GM12864 (cell line): ENCODE measurements around the gene THPO.

Source experiments
- DNase-seq: peaks from one replicate; pipeline ENCODE4 v3.0.0-alpha.2; 2011; ENCODE audit warnings: low read depth
- H3K4me3 ChIP-seq: 2 replicates; pipeline ENCODE4 v1.5.1; 2011; ENCODE audit warnings: mild to moderate bottlenecking, low read depth, low read length, control low read depth
- TF ChIP-seq, protein P1 (sequence below): IDR thresholded peaks from 2 replicates; pipeline ENCODE4 v1.5.1; 2011; ENCODE audit warnings: low read depth, mild to moderate bottlenecking, moderate library complexity, low read length, control low read depth, inconsistent platforms; ENCODE audit errors: missing control alignments

Gene THPO

DNA sequence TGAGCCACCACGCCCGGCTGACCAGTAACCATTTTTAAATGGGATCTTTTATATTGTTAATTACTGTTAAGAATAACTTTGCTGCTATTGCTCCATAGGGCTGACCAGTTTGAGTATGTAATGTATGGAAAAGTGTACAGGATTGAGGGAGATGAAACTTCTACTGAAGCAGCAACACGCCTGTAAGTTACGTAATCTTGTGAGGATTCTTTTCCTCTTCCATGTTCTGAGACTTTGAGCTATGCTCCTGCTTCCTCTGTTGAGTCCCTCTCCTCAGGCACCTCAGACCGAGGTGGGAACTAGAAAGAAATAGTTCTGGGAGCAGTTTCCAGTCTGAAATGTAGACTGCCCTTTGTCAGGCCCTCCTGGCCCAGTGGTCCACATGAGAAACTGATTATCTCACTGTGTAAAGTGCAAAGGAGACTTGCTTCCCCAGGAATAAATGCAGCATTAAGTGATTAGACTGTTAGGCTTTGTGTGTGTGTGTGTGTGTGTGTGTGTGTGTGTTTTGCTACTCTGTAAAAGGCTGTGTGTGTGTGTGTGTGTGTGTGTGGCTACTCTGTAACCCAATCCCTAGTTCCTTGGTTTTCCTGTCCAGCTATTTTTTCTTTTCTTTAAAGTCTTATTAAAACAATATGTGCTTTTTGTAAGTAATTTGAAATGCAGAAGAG, 11.3 kb downstream of the THPO start:
- TF ChIP-seq, protein P1, sequence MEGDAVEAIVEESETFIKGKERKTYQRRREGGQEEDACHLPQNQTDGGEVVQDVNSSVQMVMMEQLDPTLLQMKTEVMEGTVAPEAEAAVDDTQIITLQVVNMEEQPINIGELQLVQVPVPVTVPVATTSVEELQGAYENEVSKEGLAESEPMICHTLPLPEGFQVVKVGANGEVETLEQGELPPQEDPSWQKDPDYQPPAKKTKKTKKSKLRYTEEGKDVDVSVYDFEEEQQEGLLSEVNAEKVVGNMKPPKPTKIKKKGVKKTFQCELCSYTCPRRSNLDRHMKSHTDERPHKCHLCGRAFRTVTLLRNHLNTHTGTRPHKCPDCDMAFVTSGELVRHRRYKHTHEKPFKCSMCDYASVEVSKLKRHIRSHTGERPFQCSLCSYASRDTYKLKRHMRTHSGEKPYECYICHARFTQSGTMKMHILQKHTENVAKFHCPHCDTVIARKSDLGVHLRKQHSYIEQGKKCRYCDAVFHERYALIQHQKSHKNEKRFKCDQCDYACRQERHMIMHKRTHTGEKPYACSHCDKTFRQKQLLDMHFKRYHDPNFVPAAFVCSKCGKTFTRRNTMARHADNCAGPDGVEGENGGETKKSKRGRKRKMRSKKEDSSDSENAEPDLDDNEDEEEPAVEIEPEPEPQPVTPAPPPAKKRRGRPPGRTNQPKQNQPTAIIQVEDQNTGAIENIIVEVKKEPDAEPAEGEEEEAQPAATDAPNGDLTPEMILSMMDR, result no peak
- no peak for DNase-seq
- H3K4me3 ChIP-seq, result no peak overlapping the region

DNA sequence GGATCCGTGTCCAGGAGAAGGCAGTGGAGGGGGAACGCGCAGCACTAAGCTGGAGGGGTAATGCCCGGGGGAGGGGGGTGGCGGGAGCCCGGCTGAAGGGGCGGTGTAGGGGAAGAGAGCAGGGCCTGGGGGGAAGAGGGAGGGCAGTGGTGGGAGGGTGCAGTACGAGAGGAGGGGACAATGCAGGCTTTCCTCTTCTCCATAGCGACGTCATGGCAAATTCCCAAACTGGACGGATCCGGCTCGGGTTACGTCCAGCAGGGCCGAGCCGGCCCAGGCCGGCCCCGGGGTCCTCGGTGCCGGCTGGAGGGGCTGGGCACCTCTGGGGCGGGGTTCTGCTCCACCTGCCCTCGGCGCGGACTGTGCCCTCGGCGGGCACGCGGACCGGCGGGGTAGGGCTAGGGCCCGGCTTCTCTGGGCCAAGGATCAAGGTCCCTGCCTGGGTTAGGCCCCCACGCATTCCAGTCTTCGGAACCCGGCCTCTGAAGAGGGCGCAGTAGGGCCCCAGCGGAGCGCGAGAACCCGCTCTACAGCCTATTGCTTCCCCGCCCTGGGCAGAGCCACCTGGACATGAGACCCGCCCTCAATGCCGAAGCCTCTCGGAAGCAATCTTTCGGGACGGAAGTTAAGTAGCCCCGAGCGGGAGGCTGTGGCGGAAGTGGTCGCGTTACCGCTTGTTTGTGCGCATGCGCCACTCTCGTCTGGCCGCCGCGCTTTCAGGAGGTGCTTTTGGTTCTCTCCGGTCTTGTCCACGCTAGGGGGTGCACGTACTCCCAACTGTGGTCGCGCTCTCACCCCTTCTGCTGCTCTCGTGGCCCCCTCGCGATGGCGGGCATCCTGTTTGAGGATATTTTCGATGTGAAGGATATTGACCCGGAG, 15.1 kb downstream of the THPO start:
- TF ChIP-seq, protein P1, result peak; percentile 64
- H3K4me3 ChIP-seq, result peak overlapping the region; percentile 90
- peak; percentile 95 for DNase-seq

DNA sequence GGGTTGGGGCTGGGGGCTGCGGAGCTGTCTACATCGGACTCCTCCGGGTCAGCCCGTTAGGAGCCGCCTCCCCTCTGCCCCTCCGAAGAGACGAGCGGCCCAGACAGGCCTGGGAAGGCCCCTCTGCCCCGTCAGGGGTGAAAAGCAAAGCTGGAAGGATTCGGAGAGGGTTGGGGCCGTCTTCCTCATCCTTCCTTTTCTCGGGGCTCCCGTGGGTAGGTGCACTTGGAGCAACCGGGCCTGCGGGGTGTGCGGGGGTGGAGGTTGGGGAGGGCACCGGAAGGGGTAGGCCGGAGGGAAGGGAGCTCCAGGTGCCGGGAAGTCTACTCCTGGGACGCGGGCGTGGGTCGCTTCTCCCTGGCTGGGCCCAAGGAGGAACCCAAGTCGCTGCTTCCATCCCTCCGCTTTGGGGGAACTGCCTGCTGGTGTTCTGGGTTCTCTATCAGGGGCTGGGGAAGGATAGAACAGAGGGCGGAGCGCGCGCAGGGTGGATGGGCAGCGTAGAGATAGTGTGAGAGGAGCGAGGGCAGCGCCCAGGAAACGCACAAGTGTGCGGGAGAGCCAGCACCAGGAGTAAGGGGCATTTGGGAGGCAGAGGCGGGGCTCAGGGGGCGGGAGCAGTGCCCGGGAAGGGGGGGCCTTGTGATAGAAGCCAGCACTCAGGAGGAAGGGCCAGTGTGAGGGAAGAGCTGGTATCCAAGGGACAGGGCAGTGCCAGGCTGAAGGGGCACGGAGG, 15.9 kb downstream of the THPO start:
- TF ChIP-seq, protein P1, result no peak
- H3K4me3 ChIP-seq, result peak overlapping the region; percentile 90
- DNase-seq, result no peak

DNA sequence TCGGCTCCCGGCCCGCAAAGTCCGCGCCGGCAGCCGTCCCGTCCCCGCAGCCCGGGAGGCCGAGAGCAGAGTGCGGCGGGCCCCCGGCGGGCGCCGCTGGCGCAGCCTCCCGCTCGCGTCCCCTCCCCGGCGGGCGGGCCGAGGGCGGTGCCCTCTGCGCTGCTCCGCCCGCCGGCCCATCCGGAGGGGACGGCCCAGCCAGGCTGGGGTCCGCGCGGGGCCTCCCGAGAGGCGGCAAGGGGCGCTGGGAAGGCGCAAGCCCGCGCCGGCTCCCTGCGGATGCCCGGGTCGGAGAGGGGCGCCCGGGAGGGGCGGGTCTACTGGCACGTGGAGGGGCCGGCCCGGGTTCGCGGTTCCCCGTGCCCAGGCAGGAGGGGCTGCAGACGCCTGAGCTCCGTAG, 16.5 kb downstream of the THPO start, which contains the start of the genes CLCN2 and POLR2H:
TSS of gene CLCN2 (minus strand) at position 74 of the 400 bp plus-strand sequence. CDS start 126 bp downstream, outside the sequence.
TSS of gene POLR2H (plus strand) at position 179 of the 400 bp plus-strand sequence. CDS start 1,783 bp downstream, outside the sequence.
- DNase-seq, result no peak
- TF ChIP-seq, protein P1, result no peak
- H3K4me3 ChIP-seq, result peak within 1 kb of the TSS; percentile 90

DNA sequence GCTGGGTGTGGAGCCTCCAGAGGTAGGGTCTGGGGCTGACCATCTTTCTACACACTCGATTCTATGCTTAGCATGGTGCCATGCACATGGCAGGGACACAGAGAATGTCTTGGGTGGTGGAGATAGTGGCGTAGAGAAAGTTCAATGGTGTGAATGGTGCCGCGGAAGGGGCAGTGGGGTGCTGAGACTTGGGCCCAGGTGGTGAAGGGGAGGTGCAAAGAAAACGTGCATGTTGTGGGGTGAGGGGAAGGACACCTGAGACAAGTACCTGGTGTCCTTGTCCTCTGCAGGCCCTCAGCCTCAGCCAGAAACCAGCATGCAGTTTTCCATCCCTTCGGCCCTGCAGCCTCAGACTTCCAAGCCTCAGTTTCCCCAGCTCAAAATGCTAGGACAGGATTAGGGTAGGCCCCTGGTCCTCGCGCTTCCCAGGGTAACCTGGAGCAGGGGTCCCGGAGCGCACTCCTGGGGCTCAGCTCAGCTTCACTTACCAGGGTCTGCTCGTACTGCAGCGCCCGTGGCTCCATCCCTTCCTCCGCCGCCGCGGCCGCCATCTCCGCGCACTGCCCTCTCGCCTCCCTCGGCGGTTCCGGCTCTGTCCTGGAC, 17.0 kb downstream of the THPO start:
- H3K4me3 ChIP-seq, result peak overlapping the region; percentile 90
- DNase-seq, result no peak
- TF ChIP-seq, protein P1, result no peak
